HepG2 (cell line): ENCODE results near the gene KCTD6. TPM values are rescaled to one million over a fixed set of nuclear protein-coding genes. Genes with fewer than 3 reads are reported as not detected.

Source experiments
- CCAR2 ChIP-seq: fragments of 200-400 bp; formaldehyde crosslinking; optimal IDR thresholded peaks from 2 replicates; pipeline ENCODE3; 2018; ENCODE audit warnings: low read depth, mild to moderate bottlenecking, low read length, moderate library complexity
- FUBP1 ChIP-seq: sonication (generic); formaldehyde crosslinking; IDR thresholded peaks from 2 replicates; pipeline ENCODE4 v1.5.1; 2020; ENCODE audit warnings: missing genetic modification reagents, mild to moderate bottlenecking, borderline replicate concordance
- GLI4 ChIP-seq: sonication (generic); formaldehyde crosslinking; IDR thresholded peaks from 2 replicates; pipeline ENCODE4 v1.5.1; 2020; ENCODE audit warnings: missing genetic modification reagents, mild to moderate bottlenecking, moderate library complexity, borderline replicate concordance
- HNF4A ChIP-seq: sonication (generic); formaldehyde crosslinking; IDR thresholded peaks from 2 replicates; pipeline ENCODE4 v1.4.0; 2020; ENCODE audit warnings: missing genetic modification reagents
- IRF2 ChIP-seq: IDR thresholded peaks from 2 replicates; pipeline ENCODE4 v1.6.1; 2018; ENCODE audit warnings: missing genetic modification reagents, missing compliant biosample characterization
- JDP2 ChIP-seq: sonication (generic); formaldehyde crosslinking; IDR thresholded peaks from 2 replicates; pipeline ENCODE4 v1.8.1; 2022; ENCODE audit warnings: missing genetic modification reagents, borderline replicate concordance
- KLF12 ChIP-seq: sonication (generic); formaldehyde crosslinking; IDR thresholded peaks from 2 replicates; pipeline ENCODE4 v1.4.0; 2020; ENCODE audit warnings: missing genetic modification reagents, borderline replicate concordance
- MIER3 ChIP-seq: IDR thresholded peaks from 2 replicates; pipeline ENCODE4 v1.6.1; 2016; ENCODE audit warnings: missing compliant biosample characterization, borderline replicate concordance
- MNT ChIP-seq: fragments of 450-650 bp; IDR thresholded peaks from 2 replicates; pipeline ENCODE4 v1.6.1; 2016
- NFIC ChIP-seq: IDR thresholded peaks from 2 replicates; pipeline ENCODE4 v1.6.1; 2012; ENCODE audit warnings: mild to moderate bottlenecking, low read length, inconsistent platforms
- PTBP1 ChIP-seq: fragments of 200-400 bp; formaldehyde crosslinking; IDR thresholded peaks from 2 replicates; pipeline ENCODE4 v1.6.1; 2018; ENCODE audit warnings: low read length, low read depth; ENCODE audit not compliant: poor library complexity, severe bottlenecking
- SOX6 ChIP-seq, 2 experiments: fragments of 450-650 bp in 1 of 2; sonication (generic) in 1 of 2; formaldehyde crosslinking in 1 of 2; IDR thresholded peaks; 2 replicates each; pipeline versions ENCODE4 v1.4.0 to v1.6.1; 2017 to 2020; ENCODE audit warnings: antibody characterized with exemption in 1 of 2, mild to moderate bottlenecking in 1 of 2, missing genetic modification reagents in 1 of 2
- SUZ12 ChIP-seq: fragments of 150-350 bp; IDR thresholded peaks from 2 replicates; pipeline ENCODE4 v1.6.1; 2014; ENCODE audit warnings: low read depth, low read length
- TFDP2 ChIP-seq: sonication (generic); formaldehyde crosslinking; IDR thresholded peaks from 2 replicates; pipeline ENCODE4 v1.4.0; 2020; ENCODE audit warnings: missing genetic modification reagents
- ZBTB20 ChIP-seq: sonication (generic); formaldehyde crosslinking; IDR thresholded peaks from 2 replicates; pipeline ENCODE4 v1.8.1; 2023; ENCODE audit warnings: missing genetic modification reagents, low read depth, mild to moderate bottlenecking, borderline replicate concordance
- ZEB1 ChIP-seq: IDR thresholded peaks from 2 replicates; pipeline ENCODE4 v1.6.1; 2012; ENCODE audit warnings: mild to moderate bottlenecking, low read depth, inconsistent platforms; ENCODE audit not compliant: insufficient replicate concordance
- ZNF234 ChIP-seq: sonication (generic); formaldehyde crosslinking; conservative IDR thresholded peaks from 2 replicates; pipeline ENCODE4 v1.5.1; 2020; ENCODE audit warnings: mild to moderate bottlenecking, missing genetic modification reagents
- ZNF33B ChIP-seq: sonication (generic); formaldehyde crosslinking; IDR thresholded peaks from 2 replicates; pipeline ENCODE4 v1.5.1; 2020; ENCODE audit warnings: mild to moderate bottlenecking, missing genetic modification reagents
- ZNF446 ChIP-seq: sonication (generic); formaldehyde crosslinking; IDR thresholded peaks from 2 replicates; pipeline ENCODE4 v1.5.0; 2020; ENCODE audit warnings: mild to moderate bottlenecking, missing genetic modification reagents
- ZNF552 ChIP-seq: sonication (generic); formaldehyde crosslinking; IDR thresholded peaks from 2 replicates; pipeline ENCODE4 v1.9.0; 2022; ENCODE audit warnings: missing genetic modification reagents, mild to moderate bottlenecking, borderline replicate concordance
- ZNF589 ChIP-seq: sonication (generic); formaldehyde crosslinking; conservative IDR thresholded peaks from 2 replicates; pipeline ENCODE4 v1.8.0; 2022; ENCODE audit warnings: mild to moderate bottlenecking, moderate library complexity, missing genetic modification reagents
- ZNF788 ChIP-seq: sonication (generic); formaldehyde crosslinking; IDR thresholded peaks from 2 replicates; pipeline ENCODE4 v1.5.0; 2020; ENCODE audit warnings: mild to moderate bottlenecking, missing genetic modification reagents, borderline replicate concordance
- polyA plus RNA-seq, 8 experiments: library from polyadenylated mRNA; depleted of rRNA in 3 of 8; stranded (reverse) in 7 of 8; unstranded in 1 of 8; fragments of >200 nt; fragmentation: Illumina TruSeq in 4 of 8; extraction: Trizol in 4 of 8; gene quantifications; 2 replicates each; pipeline versions ENCODE4 v1.2.1 to v1.2.3, GENCODE V29; 2011 to 2016; ENCODE audit warnings: low read depth in 4 of 8, missing spikeins in 1 of 8, mixed read lengths in 1 of 8; ENCODE audit not compliant: insufficient read depth in 1 of 8
- total RNA-seq, 5 experiments: library from RNA; depleted of rRNA; stranded (reverse); fragments of >200 nt; fragmentation: Illumina TruSeq; extraction: Trizol; gene quantifications; 2 replicates each; pipeline ENCODE4 v1.2.3, GENCODE V29; 2016; ENCODE audit warnings: low read depth in 1 of 5

The KCTD6 gene
- total and polyA plus RNA-seq, 2 of the 13 experiments (the other 11 are each of a cell fraction or from before 2014, with no cell fraction given) = 13.4 to 14.2 TPM

- TF ChIP-seq IRF2 (peak; percentile 29; the same call in 1 of the 2 replicates), ZNF234 (no peak), ZNF446 (CRISPR knock-in tag) (no peak), MNT (no peak), TFDP2 (no peak), ZNF788 (0 out of 2 replicates have a peak, but pooled peaks have one; percentile 44), ZNF33B (no peak), KLF12 (no peak), ZNF589 (0 out of 2 replicates have a peak, but pooled peaks have one; percentile 24), CCAR2 (peak; percentile 37), FUBP1 (CRISPR knock-in tag) (no peak), SOX6 (IDR thresholded peaks at IDR 0.05) (no peak), SOX6 (CRISPR knock-in tag; IDR thresholded peaks at IDR 0.05) (peak; percentile 64; the same call in 1 of the 2 replicates), MIER3 (CRISPR knock-in tag) (0 out of 2 replicates have a peak, but pooled peaks have one; percentile 26), ZBTB20 (no peak), GLI4 (no peak), ZEB1 (peak; percentile 29), ZNF552 (CRISPR knock-in tag) (no peak), SUZ12 (no peak), HNF4A (CRISPR knock-in tag) (peak; percentile 94), PTBP1 (no peak), JDP2 (CRISPR knock-in tag) (no peak), NFIC (no peak; the same call in 1 of the 2 replicates)
Observed at GRCh38 chr3:58519668-58520402, 27.9 kb downstream of the KCTD6 start (continued).
